ENCODE data around the gene TAS2R30. TPM values are rescaled to one million over a fixed set of nuclear protein-coding genes. Genes with fewer than 3 reads are reported as not detected.
"Not testable (repeated sequence)": the region's sequence is repeated elsewhere in the genome, so short reads cannot be mapped to it uniquely, and the experiment has no call there.

Gene TAS2R30
- total RNA-seq, 6 experiments from 2014 or later = 0.26 to 0.46 (median 0.32) TPM

DNA sequence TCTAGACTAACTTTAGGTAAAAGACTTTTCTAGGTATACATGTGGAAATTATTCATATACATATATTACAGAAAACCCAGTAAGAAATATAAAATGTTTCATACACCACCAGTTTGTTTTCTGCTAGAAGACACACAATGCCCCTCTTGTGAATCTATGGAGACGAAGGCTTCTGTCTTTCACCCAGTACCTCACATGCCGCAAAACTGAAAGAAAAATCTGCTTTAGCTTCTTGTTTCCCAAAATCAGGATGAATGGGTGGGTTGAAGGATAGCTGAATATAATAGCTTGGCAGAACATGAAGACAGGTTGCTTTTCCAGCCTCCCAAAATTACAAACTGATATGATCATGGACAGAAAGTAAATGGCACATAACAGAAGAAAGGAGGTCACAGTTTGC lies 1.3 kb downstream of the TAS2R30 start:
- H3K36me3 Mint-ChIP-seq (ENCODE audit: low read depth) = peaks cover 8% of the 10 kb centered on the region; the same call in 1 of the 2 replicates
- no peaks in the 10 kb centered on the region for H3K9me3 Mint-ChIP-seq
- H3K27me3 Mint-ChIP-seq (ENCODE audit: insufficient read depth) = no peaks in the 10 kb centered on the region; the same call in 1 of the 2 replicates
- no peak overlapping the region for H3K4me3 Mint-ChIP-seq
- no peaks in the 10 kb centered on the region for H3K4me1 Mint-ChIP-seq (ENCODE audit: low read depth)
- TF ChIP-seq, protein P1, sequence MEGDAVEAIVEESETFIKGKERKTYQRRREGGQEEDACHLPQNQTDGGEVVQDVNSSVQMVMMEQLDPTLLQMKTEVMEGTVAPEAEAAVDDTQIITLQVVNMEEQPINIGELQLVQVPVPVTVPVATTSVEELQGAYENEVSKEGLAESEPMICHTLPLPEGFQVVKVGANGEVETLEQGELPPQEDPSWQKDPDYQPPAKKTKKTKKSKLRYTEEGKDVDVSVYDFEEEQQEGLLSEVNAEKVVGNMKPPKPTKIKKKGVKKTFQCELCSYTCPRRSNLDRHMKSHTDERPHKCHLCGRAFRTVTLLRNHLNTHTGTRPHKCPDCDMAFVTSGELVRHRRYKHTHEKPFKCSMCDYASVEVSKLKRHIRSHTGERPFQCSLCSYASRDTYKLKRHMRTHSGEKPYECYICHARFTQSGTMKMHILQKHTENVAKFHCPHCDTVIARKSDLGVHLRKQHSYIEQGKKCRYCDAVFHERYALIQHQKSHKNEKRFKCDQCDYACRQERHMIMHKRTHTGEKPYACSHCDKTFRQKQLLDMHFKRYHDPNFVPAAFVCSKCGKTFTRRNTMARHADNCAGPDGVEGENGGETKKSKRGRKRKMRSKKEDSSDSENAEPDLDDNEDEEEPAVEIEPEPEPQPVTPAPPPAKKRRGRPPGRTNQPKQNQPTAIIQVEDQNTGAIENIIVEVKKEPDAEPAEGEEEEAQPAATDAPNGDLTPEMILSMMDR (IDR thresholded peaks at IDR 0.05) = no peak
- no peak for DNase-seq
- no peak overlapping the region for H3K27ac Mint-ChIP-seq

DNA sequence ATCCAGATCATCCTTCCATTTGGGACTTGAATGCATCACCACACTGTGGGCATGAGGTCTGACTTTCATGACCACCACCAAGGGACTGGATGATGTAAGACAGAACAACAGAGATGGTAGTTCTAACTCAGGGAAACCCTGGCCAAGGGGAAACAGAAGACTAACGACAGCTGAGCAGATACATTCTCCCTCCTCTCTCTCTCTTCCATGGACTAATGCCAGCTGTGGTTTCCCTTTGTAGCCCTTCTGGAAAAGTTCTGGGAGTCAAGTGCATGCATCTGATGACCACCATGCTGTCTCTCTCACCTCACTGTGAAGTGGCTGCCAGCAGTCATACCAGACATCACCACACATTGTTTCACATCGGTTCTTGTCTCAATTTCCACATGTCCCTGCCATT lies 3.4 kb downstream of the TAS2R30 start:
- H3K4me3 Mint-ChIP-seq = no peak overlapping the region
- no peak overlapping the region for H3K27ac Mint-ChIP-seq
- peaks cover 13% of the 10 kb centered on the region for H3K36me3 Mint-ChIP-seq (ENCODE audit: low read depth)
- H3K27me3 Mint-ChIP-seq (ENCODE audit: insufficient read depth) = no peaks in the 10 kb centered on the region; the same call in 1 of the 2 replicates
- TF ChIP-seq, protein P1 (IDR thresholded peaks at IDR 0.05) = no peak
- no peaks in the 10 kb centered on the region for H3K9me3 Mint-ChIP-seq
- no peak for DNase-seq
- H3K4me1 Mint-ChIP-seq (ENCODE audit: low read depth) = no peaks in the 10 kb centered on the region

DNA sequence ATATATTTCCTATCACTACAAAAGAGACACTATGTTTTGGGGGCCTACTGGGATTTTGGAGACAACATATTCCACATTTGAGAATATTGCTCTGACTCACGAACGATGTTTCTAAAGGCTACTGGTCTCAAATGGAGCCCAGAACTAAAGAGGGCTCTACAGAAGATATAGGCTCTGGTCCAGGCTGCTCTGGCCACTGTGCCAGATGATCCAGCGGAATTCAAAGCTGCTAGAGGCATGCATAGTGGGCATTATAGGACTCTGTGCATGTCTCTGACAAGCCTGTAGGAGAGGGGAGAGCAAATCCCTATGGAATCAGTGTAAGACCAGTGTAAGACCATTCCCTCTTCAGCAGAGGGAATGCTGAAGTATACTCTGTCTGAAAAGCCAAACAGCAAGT lies 4.1 kb downstream of the TAS2R30 start:
- Mint-ChIP-seq H3K4me3 (no peak overlapping the region), H3K9me3 (no peaks in the 10 kb centered on the region), H3K27ac (no peak overlapping the region), H3K4me1 (ENCODE audit: low read depth) (no peaks in the 10 kb centered on the region), H3K27me3 (ENCODE audit: insufficient read depth) (no peaks in the 10 kb centered on the region; the same call in 1 of the 2 replicates), H3K36me3 (ENCODE audit: low read depth) (peaks cover 13% of the 10 kb centered on the region)
- TF ChIP-seq, protein P1 (IDR thresholded peaks at IDR 0.05) = no peak
- no peak for DNase-seq

DNA sequence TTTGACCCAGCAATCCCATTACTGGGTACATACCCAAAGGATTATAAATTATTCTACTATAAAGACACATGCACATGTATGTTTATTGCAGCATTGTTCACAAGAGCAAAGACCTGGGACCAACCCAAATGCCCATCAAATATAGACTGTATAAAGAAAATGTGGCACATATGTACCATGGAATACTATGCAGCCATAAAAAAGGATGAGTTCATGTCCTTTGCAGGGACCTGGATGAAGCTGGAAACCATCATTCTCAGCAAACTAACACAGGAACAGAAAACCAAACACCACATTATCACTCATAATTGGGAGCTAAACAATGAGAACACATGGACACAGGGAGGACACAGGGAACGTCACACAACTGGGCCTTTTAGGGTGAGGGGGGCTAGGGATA lies 20.3 kb downstream of the TAS2R30 start:
- Mint-ChIP-seq H3K9me3 (peaks cover 28% of the 10 kb centered on the region), H3K36me3 (ENCODE audit: low read depth) (peaks cover 95% of the 10 kb centered on the region)
- not testable (repeated sequence) for DNase-seq; H3K4me1 Mint-ChIP-seq (ENCODE audit: low read depth); H3K27ac Mint-ChIP-seq; H3K27me3 Mint-ChIP-seq (ENCODE audit: insufficient read depth); H3K4me3 Mint-ChIP-seq

DNA sequence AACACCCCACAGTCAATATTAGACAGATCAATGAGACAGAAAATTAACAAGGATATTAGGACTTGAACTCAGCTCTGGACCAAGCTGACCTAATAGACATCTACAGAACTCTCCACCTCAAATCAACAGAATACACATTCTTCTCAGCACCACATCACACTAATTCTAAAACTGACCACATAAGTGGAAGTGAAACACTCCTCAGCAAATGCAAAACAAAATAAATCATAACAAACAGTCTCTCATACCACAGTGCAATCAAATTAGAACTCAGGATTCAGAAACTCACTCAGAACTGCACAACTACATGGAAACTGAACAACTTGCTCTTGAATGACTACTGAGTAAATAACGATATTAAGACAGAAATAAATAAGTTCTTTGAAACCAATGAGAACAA lies 23.2 kb downstream of the TAS2R30 start:
- H3K36me3 Mint-ChIP-seq (ENCODE audit: low read depth) = peaks cover 84% of the 10 kb centered on the region
- DNase-seq; H3K4me1 Mint-ChIP-seq (ENCODE audit: low read depth); H3K27ac Mint-ChIP-seq; H3K4me3 Mint-ChIP-seq; H3K27me3 Mint-ChIP-seq (ENCODE audit: insufficient read depth): not testable (repeated sequence)
- H3K9me3 Mint-ChIP-seq = peaks cover 25% of the 10 kb centered on the region

DNA sequence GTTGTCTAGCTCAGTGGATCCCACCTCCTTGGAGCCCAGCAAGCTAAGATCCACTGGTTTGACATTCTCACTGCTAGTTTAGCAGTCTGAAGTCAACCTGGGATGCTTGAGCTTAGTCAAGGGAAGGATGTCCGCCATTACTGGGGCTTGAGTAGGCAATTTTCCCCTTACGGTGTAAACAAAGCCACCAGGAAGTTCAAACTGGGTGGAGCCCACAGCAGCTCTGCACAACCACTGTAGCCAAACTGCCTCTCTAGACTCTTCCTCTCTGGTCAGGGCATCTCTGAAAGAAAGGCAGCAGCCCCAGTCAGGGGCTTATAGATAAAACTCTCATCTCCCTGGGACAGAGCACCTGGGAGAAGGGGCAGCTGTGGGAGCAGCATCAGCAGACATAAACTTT lies 25.6 kb downstream of the TAS2R30 start:
- no peak overlapping the region for H3K4me3 Mint-ChIP-seq
- peaks cover 25% of the 10 kb centered on the region for H3K9me3 Mint-ChIP-seq
- TF ChIP-seq, protein P1 (IDR thresholded peaks at IDR 0.05) = no peak
- no peaks in the 10 kb centered on the region for H3K4me1 Mint-ChIP-seq (ENCODE audit: low read depth)
- H3K27me3 Mint-ChIP-seq (ENCODE audit: insufficient read depth) = peaks cover 2% of the 10 kb centered on the region; the same call in 1 of the 2 replicates
- no peak overlapping the region for H3K27ac Mint-ChIP-seq
- peaks cover 67% of the 10 kb centered on the region for H3K36me3 Mint-ChIP-seq (ENCODE audit: low read depth)
- no peak for DNase-seq

DNA sequence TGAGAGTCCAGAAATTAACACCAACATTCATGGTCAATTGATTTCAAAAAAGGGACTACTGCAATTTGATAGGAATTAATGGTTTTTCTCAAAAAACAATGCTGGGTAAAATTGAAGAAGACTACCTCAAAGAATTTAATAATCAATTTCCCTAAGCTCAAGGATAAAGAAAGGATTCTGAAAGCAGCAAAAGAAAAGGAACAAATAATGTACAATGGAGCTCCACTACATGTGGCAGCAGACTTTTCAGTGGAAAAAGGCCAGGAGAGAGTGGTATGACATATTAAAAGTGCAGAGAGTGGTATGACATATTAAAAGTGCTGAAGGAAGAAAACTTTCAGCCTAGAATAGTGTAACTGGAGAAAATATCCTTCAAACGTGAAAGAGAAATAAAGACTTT lies 26.7 kb downstream of the TAS2R30 start:
- DNase-seq = no peak
- no peak overlapping the region for H3K27ac Mint-ChIP-seq
- peaks cover 2% of the 10 kb centered on the region; the same call in 1 of the 2 replicates for H3K27me3 Mint-ChIP-seq (ENCODE audit: insufficient read depth)
- TF ChIP-seq, protein P1 (IDR thresholded peaks at IDR 0.05) = no peak
- H3K4me1 Mint-ChIP-seq (ENCODE audit: low read depth) = no peaks in the 10 kb centered on the region
- peaks cover 24% of the 10 kb centered on the region for H3K9me3 Mint-ChIP-seq
- H3K4me3 Mint-ChIP-seq = no peak overlapping the region
- peaks cover 65% of the 10 kb centered on the region for H3K36me3 Mint-ChIP-seq (ENCODE audit: low read depth)

Measured in HFFc6 (cell line).